Gastrocnemius medialis (tissue), 4 donors: ENCODE data around the gene TARDBP.

Experiments used
- POLR2A ChIP-seq, 2 donors: fragments of 450-650 bp; IDR thresholded peaks; one replicate each; pipeline ENCODE4 v1.6.1; 2017; ENCODE audit warnings: antibody characterized with exemption in 2 of 2, mild to moderate bottlenecking in 2 of 2, moderate library complexity in 2 of 2
- TF ChIP-seq, protein P1 (sequence below), 5 experiments: fragments of 450-650 bp in 3 of 5; fragments of 200-600 bp in 2 of 5; sonication (generic) in 2 of 5; IDR thresholded peaks in 4 of 5; conservative IDR thresholded peaks in 1 of 5; 1 replicate in 4 of 5; 2 replicates in 1 of 5; pipeline ENCODE4 v1.5.1; 2016 to 2019; ENCODE audit warnings: antibody characterized with exemption in 5 of 5, mild to moderate bottlenecking in 3 of 5, moderate library complexity in 3 of 5

- TF ChIP-seq, protein P1, sequence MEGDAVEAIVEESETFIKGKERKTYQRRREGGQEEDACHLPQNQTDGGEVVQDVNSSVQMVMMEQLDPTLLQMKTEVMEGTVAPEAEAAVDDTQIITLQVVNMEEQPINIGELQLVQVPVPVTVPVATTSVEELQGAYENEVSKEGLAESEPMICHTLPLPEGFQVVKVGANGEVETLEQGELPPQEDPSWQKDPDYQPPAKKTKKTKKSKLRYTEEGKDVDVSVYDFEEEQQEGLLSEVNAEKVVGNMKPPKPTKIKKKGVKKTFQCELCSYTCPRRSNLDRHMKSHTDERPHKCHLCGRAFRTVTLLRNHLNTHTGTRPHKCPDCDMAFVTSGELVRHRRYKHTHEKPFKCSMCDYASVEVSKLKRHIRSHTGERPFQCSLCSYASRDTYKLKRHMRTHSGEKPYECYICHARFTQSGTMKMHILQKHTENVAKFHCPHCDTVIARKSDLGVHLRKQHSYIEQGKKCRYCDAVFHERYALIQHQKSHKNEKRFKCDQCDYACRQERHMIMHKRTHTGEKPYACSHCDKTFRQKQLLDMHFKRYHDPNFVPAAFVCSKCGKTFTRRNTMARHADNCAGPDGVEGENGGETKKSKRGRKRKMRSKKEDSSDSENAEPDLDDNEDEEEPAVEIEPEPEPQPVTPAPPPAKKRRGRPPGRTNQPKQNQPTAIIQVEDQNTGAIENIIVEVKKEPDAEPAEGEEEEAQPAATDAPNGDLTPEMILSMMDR (IDR thresholded peaks at IDR 0.05 in 4 of 5, conservative IDR thresholded peaks at IDR 0.05 in 1 of 5): no peak
- TF ChIP-seq POLR2A (IDR thresholded peaks at IDR 0.05): no peak
Observed at GRCh38 chr1:11024154-11024873, 11.9 kb downstream of the TARDBP start.
